ENCODE data around the gene ROR2.
A peak's percentile ranks its signal among the peaks of the same experiment; 100 is the strongest.

ROR2 gene

GRCh38 chr9:91680998-91681397, 269.0 kb downstream of the ROR2 start:
- Histone ChIP-seq H3K4me1 (no peaks in the 10 kb centered on the region), H3K9me3 (no peaks in the 10 kb centered on the region), H3K36me3 (no peaks in the 10 kb centered on the region), H3K27me3 (no peaks in the 10 kb centered on the region; the same call in 1 of the 2 replicates), H3K4me3 (ENCODE audit: low read depth, low read length) (no peak overlapping the region)
- TF ChIP-seq CTCF (IDR thresholded peaks at IDR 0.05; ENCODE audit: low read depth, low read length) = no peak
- DNase-seq = no peak

DNA sequence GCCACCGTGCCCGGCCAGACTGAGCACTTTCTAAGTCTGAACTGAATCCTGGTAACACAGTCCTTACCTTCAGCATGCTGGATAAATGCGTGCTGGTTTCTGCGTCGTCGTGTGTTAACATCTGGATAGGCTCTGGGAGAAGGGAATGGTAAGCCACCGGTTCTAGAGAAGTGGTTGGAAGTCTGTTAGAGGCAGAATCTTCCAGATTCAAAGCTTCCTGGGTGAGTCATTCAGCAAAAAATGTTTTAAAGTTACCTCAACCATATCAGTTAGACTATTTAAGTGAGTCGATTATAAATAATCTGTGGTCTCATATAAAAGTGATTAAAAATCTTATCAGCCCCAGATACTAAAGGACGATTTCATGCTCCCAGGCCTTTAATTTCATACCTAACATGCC, 269.9 kb downstream of the ROR2 start:
- no peak for DNase-seq
- H3K36me3 ChIP-seq = no peaks in the 10 kb centered on the region
- no peaks in the 10 kb centered on the region; the same call in 1 of the 2 replicates for H3K27me3 ChIP-seq
- no peak for TF ChIP-seq CTCF (IDR thresholded peaks at IDR 0.05; ENCODE audit: low read depth, low read length)
- no peaks in the 10 kb centered on the region for H3K9me3 ChIP-seq
- no peak overlapping the region for H3K4me3 ChIP-seq (ENCODE audit: low read depth, low read length)
- no peaks in the 10 kb centered on the region for H3K4me1 ChIP-seq

DNA sequence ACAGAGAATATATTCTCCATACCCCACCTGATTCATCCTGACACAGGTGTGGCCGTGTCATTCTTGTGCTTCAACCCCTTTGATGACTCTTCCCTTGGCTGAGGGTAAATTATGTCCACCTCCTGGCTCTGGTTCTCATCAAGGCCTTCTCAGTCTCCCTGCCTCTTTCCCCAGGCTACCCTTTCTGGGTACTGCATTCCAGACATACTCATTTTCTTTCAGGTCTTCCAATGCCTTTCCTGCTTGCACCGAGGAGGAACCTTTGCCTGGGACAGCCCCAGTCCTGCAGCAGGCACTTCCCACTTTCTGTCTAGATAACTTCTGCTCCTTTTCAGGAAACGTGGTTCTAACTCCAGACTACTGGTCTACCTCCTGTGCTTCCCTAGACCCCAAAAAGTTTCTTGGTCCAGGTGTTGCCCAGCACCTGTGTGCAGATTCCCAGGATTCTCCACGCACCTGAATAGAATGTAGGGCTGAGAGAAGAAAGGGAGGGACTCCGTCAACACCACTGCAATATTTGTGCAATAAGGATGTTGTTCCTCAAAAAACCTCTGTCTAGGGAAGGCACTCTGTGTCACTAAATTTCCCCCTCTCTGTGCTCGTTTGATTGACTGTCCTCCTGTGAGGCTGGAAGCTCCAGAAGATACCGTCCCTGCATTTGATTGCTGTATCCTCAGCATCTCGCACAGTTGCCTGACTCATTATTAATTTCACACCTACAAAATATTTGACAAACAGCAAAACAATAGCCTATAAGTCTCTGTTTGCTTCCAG, 271.0 kb downstream of the ROR2 start:
- Histone ChIP-seq H3K9me3 (no peaks in the 10 kb centered on the region), H3K36me3 (no peaks in the 10 kb centered on the region), H3K4me3 (ENCODE audit: low read depth, low read length) (no peak overlapping the region), H3K27me3 (peaks cover 7% of the 10 kb centered on the region), H3K4me1 (no peaks in the 10 kb centered on the region)
- no peak for DNase-seq
- TF ChIP-seq CTCF (IDR thresholded peaks at IDR 0.05; ENCODE audit: low read depth, low read length) = no peak

- H3K4me3 ChIP-seq (ENCODE audit: low read depth, low read length) = no peak overlapping the region
- no peaks in the 10 kb centered on the region for H3K4me1 ChIP-seq
- TF ChIP-seq CTCF (IDR thresholded peaks at IDR 0.05; ENCODE audit: low read depth, low read length) = no peak
- peaks cover 9% of the 10 kb centered on the region for H3K27me3 ChIP-seq
- H3K9me3 ChIP-seq = no peaks in the 10 kb centered on the region
- no peaks in the 10 kb centered on the region for H3K36me3 ChIP-seq
- no peak for DNase-seq
Measured at GRCh38 chr9:91677822-91678436, 272.1 kb downstream of the ROR2 start.

DNA sequence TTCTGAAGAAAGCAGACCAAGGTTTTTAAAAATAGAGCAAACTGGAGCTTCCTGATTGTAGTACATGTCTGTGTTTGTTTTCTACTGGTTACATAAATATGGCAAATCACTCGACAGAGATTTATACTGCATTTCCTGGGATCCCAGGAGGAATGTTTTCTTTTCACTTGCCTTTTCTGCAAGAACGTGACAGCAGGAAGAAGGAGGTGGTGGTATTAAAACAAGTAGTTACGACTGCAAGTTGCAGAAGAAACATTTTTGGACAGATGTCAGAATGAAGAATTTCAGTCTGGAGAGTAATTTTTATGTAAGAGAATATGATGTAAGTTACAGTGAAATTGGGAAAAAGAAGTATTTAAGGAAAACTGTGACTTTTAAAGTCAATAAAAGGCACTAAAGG, 272.7 kb downstream of the ROR2 start:
- Histone ChIP-seq H3K27me3 (peaks cover 9% of the 10 kb centered on the region), H3K4me1 (no peaks in the 10 kb centered on the region), H3K36me3 (no peaks in the 10 kb centered on the region), H3K4me3 (ENCODE audit: low read depth, low read length) (no peak overlapping the region), H3K9me3 (no peaks in the 10 kb centered on the region)
- no peak for TF ChIP-seq CTCF (IDR thresholded peaks at IDR 0.05; ENCODE audit: low read depth, low read length)
- no peak for DNase-seq

DNA sequence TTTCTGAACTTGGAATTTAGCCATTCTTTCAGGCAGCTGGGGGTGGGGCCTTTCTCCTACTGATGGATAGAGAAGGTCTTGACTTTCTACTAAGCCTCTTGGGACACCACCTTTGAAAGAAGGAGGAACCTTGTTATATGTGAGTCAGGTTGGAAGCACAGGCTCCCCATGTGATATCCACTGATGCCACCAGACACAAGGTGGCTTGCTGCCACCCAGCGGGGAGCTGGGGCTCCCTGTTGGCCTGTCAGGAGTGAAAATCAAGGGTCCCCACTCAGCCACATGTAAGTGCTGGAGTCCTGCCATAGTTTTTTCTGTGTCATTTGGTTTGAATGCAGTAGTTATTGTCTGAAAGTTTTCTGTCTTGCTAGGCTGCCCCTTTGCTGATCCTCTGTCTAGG, 274.0 kb downstream of the ROR2 start:
- no peaks in the 10 kb centered on the region for H3K4me1 ChIP-seq
- DNase-seq = no peak
- peak; percentile 40 for TF ChIP-seq CTCF (IDR thresholded peaks at IDR 0.05; ENCODE audit: low read depth, low read length)
- H3K27me3 ChIP-seq = peaks cover 9% of the 10 kb centered on the region
- H3K9me3 ChIP-seq = no peaks in the 10 kb centered on the region
- no peak overlapping the region for H3K4me3 ChIP-seq (ENCODE audit: low read depth, low read length)
- no peaks in the 10 kb centered on the region for H3K36me3 ChIP-seq

All from BE2C (cell line).